MM.1S (cell line): ENCODE results near the gene WDR73.

Source experiments
- EZH2 ChIP-seq: fragments of 300-600 bp; sonication (generic); optimal IDR thresholded peaks from 2 replicates; pipeline ENCODE3; 2017; ENCODE audit warnings: low read depth, mild to moderate bottlenecking, antibody characterized with exemption, low read length, mixed read lengths
- EZH2phosphoT487 ChIP-seq: fragments of 300-600 bp; sonication (generic); IDR thresholded peaks from 2 replicates; pipeline ENCODE4 v1.6.1; 2018; ENCODE audit warnings: antibody characterized with exemption, low read length
- TF ChIP-seq, protein P1 (sequence below): fragments of 300-600 bp; sonication (generic); IDR thresholded peaks from 2 replicates; pipeline ENCODE4 v1.5.1; 2016; ENCODE audit warnings: antibody characterized with exemption, low read length, mixed read lengths

DNA sequence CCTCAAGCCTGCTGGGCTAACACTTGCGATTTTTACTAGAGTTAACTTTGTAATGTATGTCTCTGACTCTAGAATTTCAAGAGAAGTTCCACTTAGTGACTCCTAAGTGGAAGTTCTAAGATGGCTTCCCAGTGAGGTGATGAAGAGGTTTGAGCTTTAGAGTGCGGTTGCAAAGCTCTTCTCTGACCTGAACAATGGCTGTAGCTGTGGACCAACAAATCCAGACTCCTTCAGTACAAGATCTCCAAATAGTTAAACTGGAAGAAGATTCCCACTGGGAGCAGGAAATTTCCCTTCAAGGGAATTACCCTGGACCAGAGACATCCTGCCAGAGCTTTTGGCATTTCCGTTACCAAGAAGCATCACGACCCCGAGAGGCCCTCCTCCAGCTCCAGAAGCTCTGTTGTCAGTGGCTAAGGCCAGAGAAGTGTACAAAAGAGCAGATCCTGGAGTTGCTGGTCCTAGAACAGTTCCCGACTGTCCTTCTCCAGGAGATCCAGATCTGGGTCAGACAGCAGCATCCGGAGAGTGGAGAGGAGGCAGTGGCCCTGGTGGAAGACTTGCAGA, 22.3 kb downstream of the WDR73 start:
- TF ChIP-seq, protein P1, sequence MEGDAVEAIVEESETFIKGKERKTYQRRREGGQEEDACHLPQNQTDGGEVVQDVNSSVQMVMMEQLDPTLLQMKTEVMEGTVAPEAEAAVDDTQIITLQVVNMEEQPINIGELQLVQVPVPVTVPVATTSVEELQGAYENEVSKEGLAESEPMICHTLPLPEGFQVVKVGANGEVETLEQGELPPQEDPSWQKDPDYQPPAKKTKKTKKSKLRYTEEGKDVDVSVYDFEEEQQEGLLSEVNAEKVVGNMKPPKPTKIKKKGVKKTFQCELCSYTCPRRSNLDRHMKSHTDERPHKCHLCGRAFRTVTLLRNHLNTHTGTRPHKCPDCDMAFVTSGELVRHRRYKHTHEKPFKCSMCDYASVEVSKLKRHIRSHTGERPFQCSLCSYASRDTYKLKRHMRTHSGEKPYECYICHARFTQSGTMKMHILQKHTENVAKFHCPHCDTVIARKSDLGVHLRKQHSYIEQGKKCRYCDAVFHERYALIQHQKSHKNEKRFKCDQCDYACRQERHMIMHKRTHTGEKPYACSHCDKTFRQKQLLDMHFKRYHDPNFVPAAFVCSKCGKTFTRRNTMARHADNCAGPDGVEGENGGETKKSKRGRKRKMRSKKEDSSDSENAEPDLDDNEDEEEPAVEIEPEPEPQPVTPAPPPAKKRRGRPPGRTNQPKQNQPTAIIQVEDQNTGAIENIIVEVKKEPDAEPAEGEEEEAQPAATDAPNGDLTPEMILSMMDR = no peak
- TF ChIP-seq EZH2phosphoT487 = no peak
- TF ChIP-seq EZH2 = no peak
